Stimulated activated CD4-positive, alpha-beta T cell treated with anti-CD3 and anti-CD28 coated beads, Interleukin-1b, Interleukin-23, amount 100 ng/mL, for 1 hour (primary cell): ENCODE results near the gene KRIT1.

ENCODE experiments used
- DNase-seq, 2 donors: peaks; one replicate each; pipeline ENCODE4 v3.0.0-alpha.2; 2020; ENCODE audit warnings: low read depth in 2 of 2

KRIT1 gene

DNA sequence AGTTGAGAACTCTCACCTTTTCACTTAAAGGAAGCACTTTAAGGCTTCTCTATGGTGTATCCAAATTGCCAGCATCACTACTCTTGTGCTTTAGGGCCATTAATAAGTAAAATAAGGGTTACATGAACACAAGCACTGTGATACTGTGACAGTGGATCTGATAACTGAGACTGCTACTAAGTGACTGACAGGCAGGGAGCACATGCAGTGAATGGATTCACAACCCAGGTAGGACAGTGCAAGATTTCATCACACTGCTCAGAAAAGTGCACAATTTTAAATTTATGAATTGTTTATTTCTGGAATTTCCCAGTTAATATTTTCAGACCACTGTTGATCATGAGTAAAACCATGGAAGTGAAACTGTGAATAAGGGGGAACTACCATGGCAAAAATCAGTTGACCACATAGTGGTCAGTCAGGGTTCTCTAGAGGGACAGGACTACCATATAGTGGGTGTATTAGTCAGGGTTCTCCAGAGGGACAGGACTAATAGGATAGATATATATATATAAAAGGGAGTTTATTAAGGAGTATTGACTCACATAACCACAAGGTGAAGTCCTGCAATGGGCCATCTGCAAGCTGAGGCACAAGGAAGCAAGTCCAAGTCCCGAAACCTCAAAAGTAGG, 90.5 kb downstream of the KRIT1 start:
- no peak for DNase-seq

- DNase-seq, result no peak
Measured at GRCh38 chr7:92150450-92151017, 95.2 kb downstream of the KRIT1 start.

GRCh38 chr7:92149736-92150239, 95.9 kb downstream of the KRIT1 start:
- DNase-seq, result no peak
